KMS-11 (cell line): ENCODE data around the gene EDNRB.

Experiments
- H2AFZ ChIP-seq: fragments of 200-600 bp; sonication (generic); 2 replicates; pipeline ENCODE4 v1.6.1; 2016; ENCODE audit warnings: antibody characterized with exemption, mixed run types, low read depth
- H3K27ac ChIP-seq: fragments of 200-600 bp; sonication (generic); 2 replicates; pipeline ENCODE4 v1.6.1; 2016; ENCODE audit warnings: mild to moderate bottlenecking, mixed run types
- H3K27me3 ChIP-seq: fragments of 200-600 bp; sonication (generic); 2 replicates; pipeline ENCODE4 v1.6.1; 2017; ENCODE audit warnings: mild to moderate bottlenecking, low read depth, mixed run types, moderate library complexity; ENCODE audit not compliant: insufficient read depth
- H3K36me3 ChIP-seq: fragments of 200-600 bp; sonication (generic); 2 replicates; pipeline ENCODE4 v1.6.1; 2017; ENCODE audit warnings: mild to moderate bottlenecking, mixed run types; ENCODE audit not compliant: insufficient read depth
- H3K4me1 ChIP-seq: fragments of 200-600 bp; sonication (generic); 2 replicates; pipeline ENCODE4 v1.6.1; 2016; ENCODE audit warnings: mild to moderate bottlenecking, low read depth, mixed run types; ENCODE audit not compliant: poor library complexity, severe bottlenecking
- H3K4me2 ChIP-seq: fragments of 200-600 bp; sonication (generic); 2 replicates; pipeline ENCODE4 v1.7.0; 2016; ENCODE audit warnings: mild to moderate bottlenecking, mixed run types
- H3K4me3 ChIP-seq: fragments of 200-600 bp; sonication (generic); IDR thresholded peaks from 2 replicates; pipeline ENCODE4 v1.6.1; 2017; ENCODE audit warnings: low read depth, low read length, mixed read lengths; ENCODE audit not compliant: insufficient read depth
- H3K79me2 ChIP-seq: fragments of 200-600 bp; sonication (generic); 2 replicates; pipeline ENCODE4 v1.6.1; 2016; ENCODE audit warnings: low read depth, mixed run types; ENCODE audit not compliant: insufficient read depth
- H3K9ac ChIP-seq: fragments of 200-600 bp; sonication (generic); 2 replicates; pipeline ENCODE4 v1.6.1; 2016; ENCODE audit warnings: mild to moderate bottlenecking, mixed run types
- H4K20me1 ChIP-seq: fragments of 200-600 bp; sonication (generic); 2 replicates; pipeline ENCODE4 v1.6.1; 2016; ENCODE audit warnings: mild to moderate bottlenecking, mixed run types; ENCODE audit not compliant: insufficient read depth
- CTCF ChIP-seq: fragments of 200-600 bp; sonication (generic); conservative IDR thresholded peaks from 2 replicates; pipeline ENCODE4 v1.6.1; 2017; ENCODE audit warnings: low read depth, mild to moderate bottlenecking, antibody characterized with exemption, low read length, moderate library complexity, mixed read lengths

The EDNRB gene

GRCh38 chr13:77892491-77892890 lies 26.1 kb downstream of the EDNRB start:
- Histone ChIP-seq H3K4me3 (no peak overlapping the region), H3K4me1 (no peaks in the 10 kb centered on the region), H4K20me1 (no peaks in the 10 kb centered on the region), H2AFZ (no peak overlapping the region), H3K9ac (no peak overlapping the region), H3K4me2 (no peak overlapping the region), H3K36me3 (no peaks in the 10 kb centered on the region), H3K27ac (no peak overlapping the region), H3K27me3 (no peaks in the 10 kb centered on the region), H3K79me2 (no peaks in the 10 kb centered on the region)
- no peak for TF ChIP-seq CTCF

- Histone ChIP-seq H3K4me2 (no peak overlapping the region), H3K36me3 (no peaks in the 10 kb centered on the region), H3K79me2 (no peaks in the 10 kb centered on the region), H3K9ac (no peak overlapping the region), H2AFZ (no peak overlapping the region), H3K4me1 (no peaks in the 10 kb centered on the region), H4K20me1 (no peaks in the 10 kb centered on the region), H3K4me3 (no peak overlapping the region), H3K27ac (no peak overlapping the region), H3K27me3 (no peaks in the 10 kb centered on the region)
- TF ChIP-seq CTCF: no peak
Measured at GRCh38 chr13:77891486-77891885, 27.1 kb downstream of the EDNRB start.

GRCh38 chr13:77891041-77891440 lies 27.6 kb downstream of the EDNRB start:
- Histone ChIP-seq H3K79me2 (no peaks in the 10 kb centered on the region), H3K4me2 (no peak overlapping the region), H4K20me1 (no peaks in the 10 kb centered on the region), H3K36me3 (no peaks in the 10 kb centered on the region), H3K27ac (no peak overlapping the region), H3K27me3 (no peaks in the 10 kb centered on the region), H3K9ac (no peak overlapping the region), H3K4me1 (no peaks in the 10 kb centered on the region), H2AFZ (no peak overlapping the region), H3K4me3 (no peak overlapping the region)
- no peak for TF ChIP-seq CTCF

- H4K20me1 ChIP-seq: no peaks in the 10 kb centered on the region
- no peak overlapping the region for H3K4me3 ChIP-seq
- no peak for TF ChIP-seq CTCF
- H3K27me3 ChIP-seq: no peaks in the 10 kb centered on the region
- no peak overlapping the region for H3K4me2 ChIP-seq
- H2AFZ ChIP-seq: no peak overlapping the region
- no peaks in the 10 kb centered on the region for H3K79me2 ChIP-seq
- H3K27ac ChIP-seq: no peak overlapping the region
- no peak overlapping the region for H3K9ac ChIP-seq
- H3K36me3 ChIP-seq: no peaks in the 10 kb centered on the region
- no peaks in the 10 kb centered on the region for H3K4me1 ChIP-seq
Measured at GRCh38 chr13:77883328-77883727, 35.3 kb downstream of the EDNRB start.

GRCh38 chr13:77878190-77878589 lies 40.4 kb downstream of the EDNRB start:
- Histone ChIP-seq H2AFZ (no peak overlapping the region), H3K4me1 (no peaks in the 10 kb centered on the region), H4K20me1 (no peaks in the 10 kb centered on the region)

More at GRCh38 chr13:77878190-77878589, 40.4 kb downstream of the EDNRB start:
- TF ChIP-seq CTCF: no peak
- Histone ChIP-seq H3K79me2 (no peaks in the 10 kb centered on the region), H3K4me2 (no peak overlapping the region), H3K27me3 (no peaks in the 10 kb centered on the region), H3K9ac (no peak overlapping the region), H3K27ac (no peak overlapping the region), H3K36me3 (no peaks in the 10 kb centered on the region), H3K4me3 (no peak overlapping the region)
